HG02852 (cell line): ENCODE measurements around the gene NPR3.
A peak's percentile ranks its signal among the peaks of the same experiment; 100 is the strongest.

Source experiments
- ATAC-seq: cut with Tn5 transposase; IDR thresholded peaks from one replicate; pipeline ENCODE4 v1.9.1; 2021; ENCODE audit warnings: mild to moderate bottlenecking, moderate library complexity; ENCODE audit not compliant: unreplicated experiment

NPR3 gene

GRCh38 chr5:32710550-32711361 is at the start of gene NPR3:
Gene NPR3, plus strand, starts transcription at chr5:32711321. Its CDS starts 456 bp downstream, at chr5:32711777.
- ATAC-seq, result no peak

GRCh38 chr5:32664523-32664922 is 46.6 kb upstream of the NPR3 start:
- ATAC-seq, result no peak

- ATAC-seq, result no peak
Observed at GRCh38 chr5:32668552-32668951, 42.6 kb upstream of the NPR3 start.

GRCh38 chr5:32673272-32673671 is 37.8 kb upstream of the NPR3 start:
- ATAC-seq, result no peak

GRCh38 chr5:32677023-32677422 is 34.1 kb upstream of the NPR3 start:
- no peak for ATAC-seq

GRCh38 chr5:32678472-32678871 is 32.6 kb upstream of the NPR3 start:
- ATAC-seq, result no peak

- no peak for ATAC-seq
Observed at GRCh38 chr5:32679218-32679617, 31.9 kb upstream of the NPR3 start.

GRCh38 chr5:32680183-32680582 is 30.9 kb upstream of the NPR3 start:
- ATAC-seq, result no peak

GRCh38 chr5:32683125-32683524 is 28.0 kb upstream of the NPR3 start:
- no peak for ATAC-seq

- ATAC-seq, result no peak
Observed at GRCh38 chr5:32684260-32684659, 26.9 kb upstream of the NPR3 start.

- ATAC-seq, result no peak
Observed at GRCh38 chr5:32686799-32687498, 24.2 kb upstream of the NPR3 start.

- ATAC-seq, result no peak
Observed at GRCh38 chr5:32687499-32687831, 23.7 kb upstream of the NPR3 start.

- no peak for ATAC-seq
Observed at GRCh38 chr5:32690153-32690552, 21.0 kb upstream of the NPR3 start.

- no peak for ATAC-seq
Observed at GRCh38 chr5:32690666-32691065, 20.5 kb upstream of the NPR3 start.

GRCh38 chr5:32692036-32692746 is 18.9 kb upstream of the NPR3 start:
- no peak for ATAC-seq

- ATAC-seq, result no peak
Observed at GRCh38 chr5:32703957-32704356, 7.2 kb upstream of the NPR3 start.

- ATAC-seq, result no peak
Observed at GRCh38 chr5:32707418-32707997, 3.6 kb upstream of the NPR3 start.

- no peak for ATAC-seq
Observed at GRCh38 chr5:32708949-32709348, 2.2 kb upstream of the NPR3 start.

GRCh38 chr5:32709750-32710549 is 1.2 kb upstream of the NPR3 start:
- ATAC-seq, result peak; percentile 83

- no peak for ATAC-seq
Observed at GRCh38 chr5:32711362-32711680, 200 bp downstream of the NPR3 start.
